ENCODE measurements around the gene IL34. TPM values are rescaled to one million over a fixed set of nuclear protein-coding genes. Genes with fewer than 3 reads are reported as not detected.

Gene IL34
- total and polyA plus RNA-seq, 2 of the 13 experiments (the other 11 are each of a cell fraction or from before 2014, with no cell fraction given): 1.2 to 1.3 TPM

DNA sequence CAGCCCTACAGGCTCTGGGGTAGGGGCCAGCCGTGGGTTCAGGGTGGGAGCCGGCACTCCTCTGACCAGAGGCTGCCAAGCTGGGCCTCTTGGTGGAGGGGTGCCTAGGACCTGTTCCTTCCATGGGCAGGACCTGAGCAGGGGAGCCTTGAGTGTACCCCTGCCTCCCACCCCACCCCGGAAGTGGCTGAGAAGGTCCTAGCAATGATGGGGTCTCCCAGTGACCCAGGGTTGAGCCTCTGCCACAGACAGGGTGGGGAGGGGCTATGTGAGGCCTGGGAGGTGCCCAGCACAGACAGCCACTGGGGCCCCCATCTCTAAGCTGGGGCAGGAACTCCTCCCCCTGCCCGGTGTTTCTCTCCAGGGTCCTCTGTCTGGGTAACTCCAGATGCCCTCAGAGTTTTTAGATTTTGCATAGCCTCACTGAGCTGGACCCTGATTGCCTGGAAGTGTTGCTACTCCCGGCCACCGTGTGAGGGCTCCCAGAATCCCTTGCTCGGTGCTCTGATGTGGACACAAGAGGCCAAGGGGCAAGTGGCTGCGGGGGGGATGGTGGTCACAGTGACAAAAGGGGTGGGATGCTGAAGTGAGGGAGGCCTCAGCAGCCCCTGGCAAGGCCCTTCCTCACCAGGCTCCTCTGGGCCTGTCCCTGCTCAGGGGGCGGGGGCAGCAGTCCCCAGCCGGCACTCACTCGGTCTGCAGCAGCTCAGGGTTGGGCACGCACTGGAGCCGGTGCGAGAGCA, 45.9 kb downstream of the IL34 start (continued):
- TF ChIP-seq, protein P1, sequence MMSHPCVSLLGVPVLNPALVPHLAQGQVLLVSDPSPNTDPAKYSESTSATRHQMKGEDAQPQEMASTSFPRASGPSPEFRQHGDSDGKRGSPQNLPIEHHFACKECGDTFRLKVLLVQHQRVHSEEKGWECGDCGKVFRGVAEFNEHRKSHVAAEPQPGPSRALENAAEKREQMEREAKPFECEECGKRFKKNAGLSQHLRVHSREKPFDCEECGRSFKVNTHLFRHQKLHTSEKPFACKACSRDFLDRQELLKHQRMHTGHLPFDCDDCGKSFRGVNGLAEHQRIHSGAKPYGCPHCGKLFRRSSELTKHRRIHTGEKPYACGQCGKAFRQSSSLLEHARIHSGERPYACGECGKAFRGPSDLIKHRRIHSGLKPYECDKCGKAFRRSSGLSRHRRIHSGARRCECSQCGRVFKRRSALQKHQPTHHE (CRISPR knock-in tag; IDR thresholded peaks at IDR 0.05; ENCODE audit: borderline replicate concordance): no peak
- TF ChIP-seq, protein P2, sequence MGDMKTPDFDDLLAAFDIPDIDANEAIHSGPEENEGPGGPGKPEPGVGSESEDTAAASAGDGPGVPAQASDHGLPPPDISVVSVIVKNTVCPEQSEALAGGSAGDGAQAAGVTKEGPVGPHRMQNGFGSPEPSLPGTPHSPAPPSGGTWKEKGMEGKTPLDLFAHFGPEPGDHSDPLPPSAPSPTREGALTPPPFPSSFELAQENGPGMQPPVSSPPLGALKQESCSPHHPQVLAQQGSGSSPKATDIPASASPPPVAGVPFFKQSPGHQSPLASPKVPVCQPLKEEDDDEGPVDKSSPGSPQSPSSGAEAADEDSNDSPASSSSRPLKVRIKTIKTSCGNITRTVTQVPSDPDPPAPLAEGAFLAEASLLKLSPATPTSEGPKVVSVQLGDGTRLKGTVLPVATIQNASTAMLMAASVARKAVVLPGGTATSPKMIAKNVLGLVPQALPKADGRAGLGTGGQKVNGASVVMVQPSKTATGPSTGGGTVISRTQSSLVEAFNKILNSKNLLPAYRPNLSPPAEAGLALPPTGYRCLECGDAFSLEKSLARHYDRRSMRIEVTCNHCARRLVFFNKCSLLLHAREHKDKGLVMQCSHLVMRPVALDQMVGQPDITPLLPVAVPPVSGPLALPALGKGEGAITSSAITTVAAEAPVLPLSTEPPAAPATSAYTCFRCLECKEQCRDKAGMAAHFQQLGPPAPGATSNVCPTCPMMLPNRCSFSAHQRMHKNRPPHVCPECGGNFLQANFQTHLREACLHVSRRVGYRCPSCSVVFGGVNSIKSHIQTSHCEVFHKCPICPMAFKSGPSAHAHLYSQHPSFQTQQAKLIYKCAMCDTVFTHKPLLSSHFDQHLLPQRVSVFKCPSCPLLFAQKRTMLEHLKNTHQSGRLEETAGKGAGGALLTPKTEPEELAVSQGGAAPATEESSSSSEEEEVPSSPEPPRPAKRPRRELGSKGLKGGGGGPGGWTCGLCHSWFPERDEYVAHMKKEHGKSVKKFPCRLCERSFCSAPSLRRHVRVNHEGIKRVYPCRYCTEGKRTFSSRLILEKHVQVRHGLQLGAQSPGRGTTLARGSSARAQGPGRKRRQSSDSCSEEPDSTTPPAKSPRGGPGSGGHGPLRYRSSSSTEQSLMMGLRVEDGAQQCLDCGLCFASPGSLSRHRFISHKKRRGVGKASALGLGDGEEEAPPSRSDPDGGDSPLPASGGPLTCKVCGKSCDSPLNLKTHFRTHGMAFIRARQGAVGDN (CRISPR knock-in tag; IDR thresholded peaks at IDR 0.05): peak; percentile 93
- TF ChIP-seq ZNF431 (CRISPR knock-in tag; IDR thresholded peaks at IDR 0.05; ENCODE audit: borderline replicate concordance, low read depth) (no peak), KDM5B (CRISPR knock-in tag; IDR thresholded peaks at IDR 0.05; ENCODE audit: borderline replicate concordance) (no peak; the same call in 1 of the 2 replicates), WIZ (CRISPR knock-in tag; IDR thresholded peaks at IDR 0.05) (no peak), ZNF143 (CRISPR knock-in tag; IDR thresholded peaks at IDR 0.05) (peak; percentile 74), ZNF775 (CRISPR knock-in tag; IDR thresholded peaks at IDR 0.05; ENCODE audit: borderline replicate concordance) (no peak), ZNF562 (CRISPR knock-in tag; IDR thresholded peaks at IDR 0.05; ENCODE audit: borderline replicate concordance) (no peak), SMC3 (IDR thresholded peaks at IDR 0.05; ENCODE audit: low read length) (no peak), ZFX (CRISPR knock-in tag; IDR thresholded peaks at IDR 0.05; ENCODE audit: low read depth) (peak; percentile 23; the same call in 1 of the 2 replicates), ZNF674 (CRISPR knock-in tag; IDR thresholded peaks at IDR 0.05; ENCODE audit: low read depth) (no peak), TGIF2 (CRISPR knock-in tag; IDR thresholded peaks at IDR 0.05) (no peak), PHF21A (CRISPR knock-in tag; IDR thresholded peaks at IDR 0.05) (no peak), ZNF564 (CRISPR knock-in tag; IDR thresholded peaks at IDR 0.05) (no peak), RFX5 (IDR thresholded peaks at IDR 0.05; ENCODE audit: low read depth, low read length) (no peak), MZF1 (CRISPR knock-in tag; IDR thresholded peaks at IDR 0.05; ENCODE audit: borderline replicate concordance) (no peak), YEATS4 (CRISPR knock-in tag; IDR thresholded peaks at IDR 0.05; ENCODE audit: borderline replicate concordance) (no peak)
- TF ChIP-seq, protein P3, sequence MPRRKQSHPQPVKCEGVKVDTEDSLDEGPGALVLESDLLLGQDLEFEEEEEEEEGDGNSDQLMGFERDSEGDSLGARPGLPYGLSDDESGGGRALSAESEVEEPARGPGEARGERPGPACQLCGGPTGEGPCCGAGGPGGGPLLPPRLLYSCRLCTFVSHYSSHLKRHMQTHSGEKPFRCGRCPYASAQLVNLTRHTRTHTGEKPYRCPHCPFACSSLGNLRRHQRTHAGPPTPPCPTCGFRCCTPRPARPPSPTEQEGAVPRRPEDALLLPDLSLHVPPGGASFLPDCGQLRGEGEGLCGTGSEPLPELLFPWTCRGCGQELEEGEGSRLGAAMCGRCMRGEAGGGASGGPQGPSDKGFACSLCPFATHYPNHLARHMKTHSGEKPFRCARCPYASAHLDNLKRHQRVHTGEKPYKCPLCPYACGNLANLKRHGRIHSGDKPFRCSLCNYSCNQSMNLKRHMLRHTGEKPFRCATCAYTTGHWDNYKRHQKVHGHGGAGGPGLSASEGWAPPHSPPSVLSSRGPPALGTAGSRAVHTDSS (CRISPR knock-in tag; conservative IDR thresholded peaks at IDR 0.05): no peak
- TF ChIP-seq, protein P4, sequence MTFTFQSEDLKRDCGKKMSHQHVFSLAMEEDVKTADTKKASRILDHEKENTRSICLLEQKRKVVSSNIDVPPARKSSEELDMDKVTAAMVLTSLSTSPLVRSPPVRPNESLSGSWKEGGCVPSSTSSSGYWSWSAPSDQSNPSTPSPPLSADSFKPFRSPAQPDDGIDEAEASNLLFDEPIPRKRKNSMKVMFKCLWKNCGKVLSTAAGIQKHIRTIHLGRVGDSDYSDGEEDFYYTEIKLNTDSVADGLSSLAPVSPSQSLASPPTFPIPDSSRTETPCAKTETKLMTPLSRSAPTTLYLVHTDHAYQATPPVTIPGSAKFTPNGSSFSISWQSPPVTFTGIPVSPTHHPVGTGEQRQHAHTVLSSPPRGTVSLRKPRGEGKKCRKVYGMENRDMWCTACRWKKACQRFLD (CRISPR knock-in tag; IDR thresholded peaks at IDR 0.05; ENCODE audit: borderline replicate concordance): no peak
